ENCODE measurements around the gene RNF113B. TPM values are rescaled to one million over a fixed set of nuclear protein-coding genes. Genes with fewer than 3 reads are reported as not detected.

Gene RNF113B
- total and polyA plus RNA-seq, 4 experiments from 2014 or later, result not detected

- H3K4me1 Mint-ChIP-seq, result no peaks in the 10 kb centered on the region
- H3K9me3 Mint-ChIP-seq, result peaks cover 2 to 22% (median 10%) of the 10 kb centered on the region in 8 donors
- POLR2A ChIA-PET (ENCODE audit: partially characterized antibody), result no interaction called here
- Histone ChIP-seq H3K4me1 (ENCODE audit: insufficient read depth, low read length) (no peaks in the 10 kb centered on the region), H3K27ac (ENCODE audit: low read depth, low read length) (no peak overlapping the region), H3K27me3 (ENCODE audit: insufficient read depth, low read length) (no peaks in the 10 kb centered on the region), H3K4me3 (ENCODE audit: low read length in 2 of 2) (no peak overlapping the region), H3K36me3 (ENCODE audit: insufficient read depth, low read length) (no peaks in the 10 kb centered on the region), H3K9me3 (ENCODE audit: control insufficient read depth in 1 of 2, low read length in 2 of 2) (peaks cover 0 to 5% of the 10 kb centered on the region in 2 donors)
- CTCF ChIA-PET (ENCODE audit: partially characterized antibody), result no interaction called here
- intact Hi-C loops (cut with micrococcal nuclease), result no loop called here
- DNase-seq, result no peak
- no peak overlapping the region for H3K27ac Mint-ChIP-seq
- H3K27me3 Mint-ChIP-seq, result peaks cover 4 to 5% of the 10 kb centered on the region in 2 donors
- no peaks in the 10 kb centered on the region for H3K36me3 Mint-ChIP-seq
- H3K4me3 Mint-ChIP-seq, result no peak overlapping the region
These were observed 26.7 kb upstream of the RNF113B start for GRCh38 chr13:98203646-98204326.

GRCh38 chr13:98201984-98202383, 24.9 kb upstream of the RNF113B start:
- no peak overlapping the region for H3K27ac ChIP-seq (ENCODE audit: low read depth, low read length)
- ChIA-PET POLR2A (ENCODE audit: partially characterized antibody) (no interaction called here), CTCF (ENCODE audit: partially characterized antibody) (no interaction called here)
- H3K27ac Mint-ChIP-seq, result no peak overlapping the region
- intact Hi-C loops (cut with micrococcal nuclease), result no loop called here
- no peak overlapping the region for H3K4me3 Mint-ChIP-seq
- DNase-seq, result no peak
- no peaks in the 10 kb centered on the region for H3K36me3 ChIP-seq (ENCODE audit: insufficient read depth, low read length)
- H3K27me3 ChIP-seq (ENCODE audit: insufficient read depth, low read length), result no peaks in the 10 kb centered on the region
- H3K36me3 Mint-ChIP-seq, result no peaks in the 10 kb centered on the region
- peaks cover 4 to 5% of the 10 kb centered on the region in 2 donors for H3K27me3 Mint-ChIP-seq
- peaks cover 0 to 5% of the 10 kb centered on the region in 2 donors for H3K9me3 ChIP-seq (ENCODE audit: control insufficient read depth in 1 of 2, low read length in 2 of 2)
- H3K4me1 ChIP-seq (ENCODE audit: insufficient read depth, low read length), result no peaks in the 10 kb centered on the region
- no peaks in the 10 kb centered on the region for H3K4me1 Mint-ChIP-seq
- H3K4me3 ChIP-seq (ENCODE audit: low read length in 2 of 2), result no peak overlapping the region
- peaks cover 2 to 20% (median 10%) of the 10 kb centered on the region in 8 donors for H3K9me3 Mint-ChIP-seq

GRCh38 chr13:98201189-98201588, 24.1 kb upstream of the RNF113B start:
- H3K9me3 Mint-ChIP-seq, result peaks cover 2 to 13% (median 5%) of the 10 kb centered on the region in 8 donors
- no peaks in the 10 kb centered on the region for H3K36me3 ChIP-seq (ENCODE audit: insufficient read depth, low read length)
- CTCF ChIA-PET (ENCODE audit: partially characterized antibody), result no interaction called here

GRCh38 chr13:98200211-98200878, 23.3 kb upstream of the RNF113B start:
- no peaks in the 10 kb centered on the region for H3K4me1 Mint-ChIP-seq
- Histone ChIP-seq H3K4me3 (ENCODE audit: low read length in 2 of 2) (no peak overlapping the region), H3K4me1 (ENCODE audit: insufficient read depth, low read length) (no peaks in the 10 kb centered on the region), H3K27me3 (ENCODE audit: insufficient read depth, low read length) (no peaks in the 10 kb centered on the region), H3K36me3 (ENCODE audit: insufficient read depth, low read length) (no peaks in the 10 kb centered on the region), H3K9me3 (ENCODE audit: control insufficient read depth in 1 of 2, low read length in 2 of 2) (no peaks in the 10 kb centered on the region), H3K27ac (ENCODE audit: low read depth, low read length) (no peak overlapping the region)
- intact Hi-C loops (cut with micrococcal nuclease), result no loop called here
- H3K4me3 Mint-ChIP-seq, result no peak overlapping the region
- peaks cover 0 to 4% (median under 1%) of the 10 kb centered on the region in 8 donors for H3K9me3 Mint-ChIP-seq
- POLR2A ChIA-PET (ENCODE audit: partially characterized antibody), result no interaction called here
- CTCF ChIA-PET (ENCODE audit: partially characterized antibody), result no interaction called here
- H3K27me3 Mint-ChIP-seq, result peaks cover 2 to 5% of the 10 kb centered on the region in 2 donors
- DNase-seq, result no peak
- H3K36me3 Mint-ChIP-seq, result no peaks in the 10 kb centered on the region
- H3K27ac Mint-ChIP-seq, result no peak overlapping the region

More at GRCh38 chr13:98201189-98201588, 24.1 kb upstream of the RNF113B start:
- no peaks in the 10 kb centered on the region for H3K27me3 ChIP-seq (ENCODE audit: insufficient read depth, low read length)
- H3K4me1 ChIP-seq (ENCODE audit: insufficient read depth, low read length), result no peaks in the 10 kb centered on the region
- DNase-seq, result no peak
- no peak overlapping the region for H3K4me3 ChIP-seq (ENCODE audit: low read length in 2 of 2)
- POLR2A ChIA-PET (ENCODE audit: partially characterized antibody), result no interaction called here
- H3K36me3 Mint-ChIP-seq, result no peaks in the 10 kb centered on the region
- intact Hi-C loops (cut with micrococcal nuclease), result no loop called here
- no peak overlapping the region for H3K27ac Mint-ChIP-seq
- no peaks in the 10 kb centered on the region for H3K4me1 Mint-ChIP-seq
- H3K27me3 Mint-ChIP-seq, result peaks cover 2 to 5% of the 10 kb centered on the region in 2 donors
- H3K9me3 ChIP-seq (ENCODE audit: control insufficient read depth in 1 of 2, low read length in 2 of 2), result peaks cover 0 to 3% of the 10 kb centered on the region in 2 donors
- H3K4me3 Mint-ChIP-seq, result no peak overlapping the region
- H3K27ac ChIP-seq (ENCODE audit: low read depth, low read length), result no peak overlapping the region

GRCh38 chr13:98199480-98199879, 22.4 kb upstream of the RNF113B start:
- Histone ChIP-seq H3K27ac (ENCODE audit: low read depth, low read length) (no peak overlapping the region), H3K27me3 (ENCODE audit: insufficient read depth, low read length) (no peaks in the 10 kb centered on the region), H3K4me3 (ENCODE audit: low read length in 2 of 2) (no peak overlapping the region), H3K4me1 (ENCODE audit: insufficient read depth, low read length) (no peaks in the 10 kb centered on the region), H3K9me3 (ENCODE audit: control insufficient read depth in 1 of 2, low read length in 2 of 2) (no peaks in the 10 kb centered on the region), H3K36me3 (ENCODE audit: insufficient read depth, low read length) (no peaks in the 10 kb centered on the region)
- no peaks in the 10 kb centered on the region for H3K36me3 Mint-ChIP-seq
- no peak overlapping the region for H3K27ac Mint-ChIP-seq
- ChIA-PET POLR2A (ENCODE audit: partially characterized antibody) (no interaction called here), CTCF (ENCODE audit: partially characterized antibody) (no interaction called here)
- peaks cover 2 to 5% of the 10 kb centered on the region in 2 donors for H3K27me3 Mint-ChIP-seq
- intact Hi-C loops (cut with micrococcal nuclease), result no loop called here
- no peaks in the 10 kb centered on the region for H3K4me1 Mint-ChIP-seq
- H3K4me3 Mint-ChIP-seq, result no peak overlapping the region
- DNase-seq, result no peak
- H3K9me3 Mint-ChIP-seq, result peaks cover 0 to 2% (median 0%) of the 10 kb centered on the region in 8 donors

- Histone ChIP-seq H3K27me3 (ENCODE audit: insufficient read depth, low read length) (no peaks in the 10 kb centered on the region), H3K4me1 (ENCODE audit: insufficient read depth, low read length) (no peaks in the 10 kb centered on the region), H3K9me3 (ENCODE audit: control insufficient read depth in 1 of 2, low read length in 2 of 2) (no peaks in the 10 kb centered on the region), H3K4me3 (ENCODE audit: low read length in 2 of 2) (no peak overlapping the region), H3K36me3 (ENCODE audit: insufficient read depth, low read length) (no peaks in the 10 kb centered on the region), H3K27ac (ENCODE audit: low read depth, low read length) (no peak overlapping the region)
- ChIA-PET POLR2A (ENCODE audit: partially characterized antibody) (no interaction called here), CTCF (ENCODE audit: partially characterized antibody) (no interaction called here)
- Mint-ChIP-seq H3K4me3 (no peak overlapping the region), H3K27ac (no peak overlapping the region), H3K36me3 (no peaks in the 10 kb centered on the region), H3K27me3 (peaks cover 2 to 5% of the 10 kb centered on the region in 2 donors), H3K9me3 (no peaks in the 10 kb centered on the region), H3K4me1 (no peaks in the 10 kb centered on the region)
- DNase-seq, result no peak
- intact Hi-C loops (cut with micrococcal nuclease), result no loop called here
These were observed 21.6 kb upstream of the RNF113B start for GRCh38 chr13:98198683-98199082.

- H3K27ac Mint-ChIP-seq, result no peak overlapping the region
- ChIA-PET CTCF (ENCODE audit: partially characterized antibody) (no interaction called here), POLR2A (ENCODE audit: partially characterized antibody) (no interaction called here)
- no peaks in the 10 kb centered on the region for H3K9me3 Mint-ChIP-seq
- H3K4me3 Mint-ChIP-seq, result no peak overlapping the region
- no peaks in the 10 kb centered on the region for H3K36me3 ChIP-seq (ENCODE audit: insufficient read depth, low read length)
- no peaks in the 10 kb centered on the region for H3K36me3 Mint-ChIP-seq
- DNase-seq, result no peak
- H3K4me3 ChIP-seq (ENCODE audit: low read length in 2 of 2), result no peak overlapping the region
- no peaks in the 10 kb centered on the region for H3K9me3 ChIP-seq (ENCODE audit: control insufficient read depth in 1 of 2, low read length in 2 of 2)
- H3K27ac ChIP-seq (ENCODE audit: low read depth, low read length), result no peak overlapping the region
- H3K27me3 Mint-ChIP-seq, result peaks cover 2 to 4% of the 10 kb centered on the region in 2 donors
- no peaks in the 10 kb centered on the region for H3K27me3 ChIP-seq (ENCODE audit: insufficient read depth, low read length)
- no peaks in the 10 kb centered on the region for H3K4me1 Mint-ChIP-seq
- no peaks in the 10 kb centered on the region for H3K4me1 ChIP-seq (ENCODE audit: insufficient read depth, low read length)
- intact Hi-C loops (cut with micrococcal nuclease), result no loop called here
These were observed 18.2 kb upstream of the RNF113B start for GRCh38 chr13:98195054-98195791.

Measured in CD4-positive, alpha-beta memory T cell (primary cell).